Uterus (tissue), 4 donors: ENCODE measurements around the gene MASP2. TPM values are rescaled to one million over a fixed set of nuclear protein-coding genes. Genes with fewer than 3 reads are reported as not detected.
"Not testable (repeated sequence)": the region's sequence is repeated elsewhere in the genome, so short reads cannot be mapped to it uniquely, and the experiment has no call there.

ENCODE experiments used
- DNase-seq, 2 donors: peaks; one replicate each; pipeline ENCODE4 v3.0.0-alpha.2; 2019 to 2020
- H3K27ac ChIP-seq, 2 donors: fragments of 200-600 bp; sonication (generic); 1 replicate in 1 of 2; 2 replicates in 1 of 2; pipeline ENCODE4 v1.5.1; 2016 to 2018
- H3K27me3 ChIP-seq, 2 donors: fragments of 200-600 bp; sonication (generic); one replicate each; pipeline ENCODE4 v1.5.1; 2018 to 2019; ENCODE audit warnings: control low read depth in 1 of 2
- H3K36me3 ChIP-seq, 2 donors: fragments of 200-600 bp; sonication (generic); one replicate each; pipeline ENCODE4 v1.5.1; 2019; ENCODE audit warnings: control low read depth in 1 of 2
- H3K4me1 ChIP-seq, 2 donors: fragments of 200-600 bp; sonication (generic); one replicate each; pipeline ENCODE4 v1.5.1; 2018 to 2019; ENCODE audit warnings: control low read depth in 1 of 2
- H3K4me3 ChIP-seq, 2 donors: fragments of 200-600 bp; sonication (generic); 1 replicate in 1 of 2; 2 replicates in 1 of 2; pipeline ENCODE4 v1.5.1; 2018 to 2019; ENCODE audit warnings: mild to moderate bottlenecking in 1 of 2
- H3K9me3 ChIP-seq, 2 donors: fragments of 200-600 bp; sonication (generic); one replicate each; pipeline ENCODE4 v1.5.1; 2019; ENCODE audit warnings: control low read depth in 1 of 2
- CTCF ChIP-seq, 4 experiments: fragments of 200-600 bp in 2 of 4; fragments of 450-650 bp in 2 of 4; sonication (generic) in 2 of 4; IDR thresholded peaks; one replicate each; pipeline ENCODE4 v1.5.1; 2016 to 2019; ENCODE audit warnings: antibody characterized with exemption in 4 of 4, mild to moderate bottlenecking in 2 of 4, moderate library complexity in 1 of 4
- POLR2A ChIP-seq, 2 donors: fragments of 450-650 bp; IDR thresholded peaks; one replicate each; pipeline ENCODE4 v1.6.1; 2016; ENCODE audit warnings: antibody characterized with exemption in 2 of 2, mild to moderate bottlenecking in 1 of 2, moderate library complexity in 1 of 2
- intact Hi-C: fragments of 100-400 bp; cut with DNase I; formaldehyde crosslinking; loops from one replicate; pipeline ENCODE4 v1.15.1; 2023; ENCODE audit warnings: low total_unique reads
- total RNA-seq, 4 donors: library from RNA; depleted of rRNA in 3 of 4; stranded (reverse); fragments of >200 nt in 3 of 4; gene quantifications; one replicate each; pipeline versions ENCODE4 v1.1.0 to v1.2.4, GENCODE V29; 2014 to 2023
- donor health status: DM: yes; HTN: yes; CAD: no.

MASP2 gene
- total RNA-seq, 4 donors from 2014 or later = not detected

- no peak overlapping the region for H3K27ac ChIP-seq
- intact Hi-C loops = no loop called here
- no peaks in the 10 kb centered on the region for H3K9me3 ChIP-seq
- no peak for DNase-seq
- H3K36me3 ChIP-seq = no peaks in the 10 kb centered on the region
- no peak for TF ChIP-seq CTCF (IDR thresholded peaks at IDR 0.05)
- TF ChIP-seq POLR2A (IDR thresholded peaks at IDR 0.05) = no peak
- H3K27me3 ChIP-seq = no peaks in the 10 kb centered on the region
- peaks cover 0 to 3% of the 10 kb centered on the region in 2 donors for H3K4me1 ChIP-seq
- no peak overlapping the region for H3K4me3 ChIP-seq
These were observed 18.8 kb upstream of the MASP2 start for GRCh38 chr1:11065796-11066195.

DNA sequence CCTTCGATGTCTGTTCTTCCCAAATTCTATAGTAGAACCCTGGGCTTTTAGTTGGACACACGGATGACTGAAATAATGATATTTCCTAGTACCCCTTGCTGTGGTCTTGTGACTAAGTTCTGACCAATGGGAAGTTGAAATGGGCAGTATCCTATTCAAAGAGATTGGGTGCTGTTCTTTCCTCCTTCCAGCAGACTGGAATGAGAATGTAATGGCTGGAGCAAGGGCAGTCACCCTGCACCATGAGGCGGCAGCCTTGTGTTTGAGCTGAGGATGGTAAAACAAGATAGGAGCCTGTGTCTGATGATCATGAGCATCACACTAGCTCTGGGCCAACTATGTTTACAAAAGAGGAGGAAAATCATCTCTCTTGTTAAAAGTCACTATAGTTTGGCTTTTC, 17.9 kb upstream of the MASP2 start:
- intact Hi-C loops = no loop called here
- no peak overlapping the region for H3K4me3 ChIP-seq
- no peaks in the 10 kb centered on the region for H3K9me3 ChIP-seq
- no peak overlapping the region for H3K27ac ChIP-seq
- no peaks in the 10 kb centered on the region for H3K36me3 ChIP-seq
- DNase-seq = no peak
- H3K27me3 ChIP-seq = no peaks in the 10 kb centered on the region
- peaks cover 0 to 5% of the 10 kb centered on the region in 2 donors for H3K4me1 ChIP-seq
- TF ChIP-seq POLR2A (IDR thresholded peaks at IDR 0.05) (no peak), CTCF (IDR thresholded peaks at IDR 0.05) (no peak)

- H3K4me1 ChIP-seq, H3K27ac ChIP-seq, intact Hi-C loops, H3K9me3 ChIP-seq, H3K4me3 ChIP-seq, H3K27me3 ChIP-seq, H3K36me3 ChIP-seq: not testable (repeated sequence)
- peak in 1 of 2 donors; percentile 12 for DNase-seq
These were observed 17.0 kb upstream of the MASP2 start for GRCh38 chr1:11063937-11064537.

DNA sequence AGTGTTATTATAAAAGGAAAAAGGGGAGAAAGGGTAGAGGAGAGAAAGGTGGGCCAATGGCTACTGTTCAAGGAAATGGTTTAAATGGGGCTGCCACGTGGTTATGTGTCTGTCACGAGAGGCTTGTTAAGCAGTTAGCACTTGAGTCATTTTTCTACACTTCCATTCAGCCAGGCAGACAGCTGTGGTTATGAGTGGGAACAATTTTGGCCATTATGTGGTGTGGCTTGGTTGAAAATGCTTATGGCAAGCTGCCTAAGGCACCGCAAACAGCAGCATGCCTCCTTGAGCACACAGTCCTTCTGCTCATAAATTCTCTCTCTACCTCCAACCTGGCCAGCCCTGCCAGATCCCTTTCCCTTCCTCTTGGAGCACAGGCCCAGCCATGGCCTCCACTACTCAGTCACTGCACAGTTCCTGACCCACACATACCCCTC, 15.9 kb upstream of the MASP2 start:
- no peaks in the 10 kb centered on the region for H3K27me3 ChIP-seq
- peak in 1 of 2 donors; percentile 10 for DNase-seq
- TF ChIP-seq POLR2A (IDR thresholded peaks at IDR 0.05) (no peak), CTCF (IDR thresholded peaks at IDR 0.05) (no peak)
- intact Hi-C loops = no loop called here
- H3K4me1 ChIP-seq = peaks cover 5 to 9% of the 10 kb centered on the region in 2 donors
- H3K9me3 ChIP-seq = no peaks in the 10 kb centered on the region
- no peak overlapping the region for H3K27ac ChIP-seq
- no peak overlapping the region for H3K4me3 ChIP-seq
- H3K36me3 ChIP-seq = no peaks in the 10 kb centered on the region

DNA sequence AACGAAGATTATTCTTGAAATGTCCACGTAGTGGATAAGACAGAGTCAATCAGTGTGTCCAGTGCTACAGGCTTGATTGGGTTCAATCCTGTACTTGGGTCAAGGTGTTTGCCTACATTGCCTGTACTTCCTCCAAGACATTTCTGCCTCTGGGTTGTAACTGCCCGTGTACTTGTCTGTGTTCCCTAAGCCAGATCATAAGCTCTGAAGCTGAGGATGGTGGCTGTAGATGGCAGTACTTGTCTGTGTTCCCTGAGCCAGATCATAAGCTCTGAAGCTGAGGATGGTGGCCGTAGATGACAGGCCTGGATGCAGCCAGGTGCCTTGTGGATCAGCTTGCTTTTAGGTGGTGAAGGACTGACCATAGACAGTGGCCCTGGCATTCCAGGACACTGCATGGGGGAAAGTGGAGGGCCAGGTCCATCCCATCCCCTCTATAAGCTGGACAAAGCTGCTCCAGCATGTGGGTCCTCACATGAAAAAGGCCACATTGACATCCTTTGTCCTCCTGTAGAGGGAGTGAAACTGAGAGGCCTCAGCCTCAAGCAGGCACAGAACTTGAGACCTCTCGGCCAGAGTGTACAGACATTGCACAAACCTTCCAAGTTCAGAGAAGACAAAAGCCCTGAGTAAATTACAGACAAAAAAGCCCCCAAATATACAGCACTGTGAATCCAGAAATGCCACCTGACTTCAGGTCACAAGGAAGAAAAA, 14.8 kb upstream of the MASP2 start:
- peaks cover 5 to 9% of the 10 kb centered on the region in 2 donors for H3K4me1 ChIP-seq
- H3K27ac ChIP-seq = no peak overlapping the region
- H3K36me3 ChIP-seq = no peaks in the 10 kb centered on the region
- intact Hi-C loops = no loop called here
- H3K27me3 ChIP-seq = no peaks in the 10 kb centered on the region
- DNase-seq = no peak
- TF ChIP-seq POLR2A (IDR thresholded peaks at IDR 0.05) (no peak), CTCF (IDR thresholded peaks at IDR 0.05) (no peak)
- H3K9me3 ChIP-seq = no peaks in the 10 kb centered on the region
- no peak overlapping the region for H3K4me3 ChIP-seq
